Thyroid gland (tissue), 4 donors: ENCODE data around the gene CLEC3A. TPM values are rescaled to one million over a fixed set of nuclear protein-coding genes. Genes with fewer than 3 reads are reported as not detected.

Source experiments
- DNase-seq, 2 donors: peaks; one replicate each; pipeline ENCODE4 v3.0.0-alpha.2; 2019
- H3K27ac ChIP-seq, 3 donors: fragments of 200-600 bp; sonication (generic); 1 replicate in 2 of 3; 2 replicates in 1 of 3; pipeline ENCODE4 v1.5.1; 2016 to 2019; ENCODE audit warnings: mild to moderate bottlenecking in 1 of 3, moderate library complexity in 1 of 3
- H3K27me3 ChIP-seq: fragments of 200-600 bp; sonication (generic); one replicate; pipeline ENCODE4 v1.5.1; 2019
- H3K36me3 ChIP-seq, 2 donors: fragments of 200-600 bp; sonication (generic); one replicate each; pipeline ENCODE4 v1.5.1; 2016 to 2019
- H3K4me1 ChIP-seq, 2 donors: fragments of 200-600 bp; sonication (generic); one replicate each; pipeline ENCODE4 v1.5.1; 2017 to 2019
- H3K4me3 ChIP-seq, 3 donors: fragments of 200-600 bp; sonication (generic); replicated peaks in 1 of 3; 1 replicate in 2 of 3; 2 replicates in 1 of 3; pipeline ENCODE4 v1.5.1; 2016; ENCODE audit warnings: mild to moderate bottlenecking in 1 of 3
- H3K9me3 ChIP-seq: fragments of 200-600 bp; sonication (generic); one replicate; pipeline ENCODE4 v1.5.1; 2017
- POLR2A ChIP-seq, 2 donors: fragments of 450-650 bp; IDR thresholded peaks; one replicate each; pipeline ENCODE4 v1.6.1; 2017; ENCODE audit warnings: antibody characterized with exemption in 2 of 2, mild to moderate bottlenecking in 2 of 2, moderate library complexity in 1 of 2
- WGBS, 2 donors: methylation state at CpG; one replicate each; pipeline ENCODE4 v1.1.5; 2017; 5-methylcytosine and 5-hydroxymethylcytosine counted together
- intact Hi-C: fragments of 100-400 bp; cut with DNase I; formaldehyde crosslinking; loops from one replicate; pipeline ENCODE4 v1.15.1; 2023
- total RNA-seq, 4 donors: library from RNA; depleted of rRNA; stranded (reverse); fragments of >200 nt; gene quantifications; one replicate each; pipeline ENCODE4 v1.2.3, GENCODE V29; 2016
- TF ChIP-seq, protein P1 (sequence below), 6 experiments: fragments of 200-600 bp in 3 of 6; fragments of 450-650 bp in 3 of 6; sonication (generic) in 3 of 6; IDR thresholded peaks; one replicate each; pipeline ENCODE4 v1.5.1; 2016 to 2019; ENCODE audit warnings: antibody characterized with exemption in 6 of 6, mild to moderate bottlenecking in 2 of 6, inconsistent platforms in 1 of 6, moderate library complexity in 1 of 6

CLEC3A gene
- total RNA-seq, 4 donors from 2014 or later: not detected

DNA sequence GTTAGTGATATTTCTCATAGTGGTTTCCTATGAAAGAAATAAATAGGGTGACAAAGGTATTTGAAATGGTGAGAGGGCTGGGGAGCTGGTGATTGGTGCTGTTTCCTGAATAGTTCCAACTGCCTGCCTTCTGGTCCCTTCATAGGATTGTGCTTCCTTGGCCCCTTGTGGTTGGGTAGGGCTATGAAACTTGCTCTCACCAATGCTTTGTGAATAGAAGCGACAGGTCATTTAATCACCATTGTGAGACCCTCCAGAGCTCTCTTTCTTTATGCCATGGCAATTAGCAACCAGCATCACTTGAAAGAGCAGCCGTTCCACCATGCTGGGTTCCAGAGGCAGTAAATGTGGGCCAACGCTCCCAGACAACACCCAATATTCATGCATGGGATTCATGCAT, 53.5 kb downstream of the CLEC3A start:
- 74 to 93% methylated on average over 3 of the region's 3 CpGs for WGBS, 2 donors
- Histone ChIP-seq H3K4me1 (no peaks in the 10 kb centered on the region), H3K4me3 (no peak overlapping the region), H3K27me3 (no peaks in the 10 kb centered on the region), H3K9me3 (no peaks in the 10 kb centered on the region), H3K27ac (no peak overlapping the region), H3K36me3 (no peaks in the 10 kb centered on the region)
- TF ChIP-seq POLR2A (IDR thresholded peaks at IDR 0.05): no peak
- TF ChIP-seq, protein P1, sequence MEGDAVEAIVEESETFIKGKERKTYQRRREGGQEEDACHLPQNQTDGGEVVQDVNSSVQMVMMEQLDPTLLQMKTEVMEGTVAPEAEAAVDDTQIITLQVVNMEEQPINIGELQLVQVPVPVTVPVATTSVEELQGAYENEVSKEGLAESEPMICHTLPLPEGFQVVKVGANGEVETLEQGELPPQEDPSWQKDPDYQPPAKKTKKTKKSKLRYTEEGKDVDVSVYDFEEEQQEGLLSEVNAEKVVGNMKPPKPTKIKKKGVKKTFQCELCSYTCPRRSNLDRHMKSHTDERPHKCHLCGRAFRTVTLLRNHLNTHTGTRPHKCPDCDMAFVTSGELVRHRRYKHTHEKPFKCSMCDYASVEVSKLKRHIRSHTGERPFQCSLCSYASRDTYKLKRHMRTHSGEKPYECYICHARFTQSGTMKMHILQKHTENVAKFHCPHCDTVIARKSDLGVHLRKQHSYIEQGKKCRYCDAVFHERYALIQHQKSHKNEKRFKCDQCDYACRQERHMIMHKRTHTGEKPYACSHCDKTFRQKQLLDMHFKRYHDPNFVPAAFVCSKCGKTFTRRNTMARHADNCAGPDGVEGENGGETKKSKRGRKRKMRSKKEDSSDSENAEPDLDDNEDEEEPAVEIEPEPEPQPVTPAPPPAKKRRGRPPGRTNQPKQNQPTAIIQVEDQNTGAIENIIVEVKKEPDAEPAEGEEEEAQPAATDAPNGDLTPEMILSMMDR (IDR thresholded peaks at IDR 0.05): no peak
- DNase-seq: no peak
- intact Hi-C loops: no loop called here

DNA sequence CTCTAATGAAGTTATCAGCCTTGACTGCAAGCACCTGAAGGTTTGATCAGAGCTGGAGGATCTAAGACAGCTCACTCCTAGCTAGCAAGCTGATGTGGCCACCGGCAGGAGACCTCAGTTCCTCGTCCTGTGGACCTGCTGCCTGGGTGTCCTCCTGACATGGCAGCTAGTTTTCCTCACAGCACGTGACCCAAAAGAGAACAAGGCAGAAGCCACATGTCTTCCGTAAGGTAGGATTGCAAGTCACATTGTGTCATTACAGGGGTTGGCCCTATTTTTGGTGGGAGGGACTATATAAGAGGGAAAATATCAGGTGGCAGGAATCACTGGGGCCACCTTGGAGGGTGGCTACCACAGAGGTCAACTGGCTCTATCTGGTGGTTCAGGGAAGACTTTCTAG, 59.0 kb downstream of the CLEC3A start:
- H3K9me3 ChIP-seq: no peaks in the 10 kb centered on the region
- H3K4me3 ChIP-seq: no peak overlapping the region
- H3K27ac ChIP-seq: no peak overlapping the region
- H3K27me3 ChIP-seq: no peaks in the 10 kb centered on the region
- no peak for TF ChIP-seq POLR2A (IDR thresholded peaks at IDR 0.05)
- TF ChIP-seq, protein P1 (IDR thresholded peaks at IDR 0.05): no peak
- no peaks in the 10 kb centered on the region for H3K4me1 ChIP-seq
- WGBS, 2 donors: 92 to 93% methylated on average over 3 to 4 of the region's 4 CpGs
- intact Hi-C loops: no loop called here
- no peak for DNase-seq
- no peaks in the 10 kb centered on the region for H3K36me3 ChIP-seq

Other genes starting within 250 kb of the CLEC3A start
- 10 to 100 TPM in 1 of 4 donors, 1 to 10 TPM in 3; 1.9 to 29.7 (median 9.2) TPM for gene VAT1L, start 234.0 kb upstream of the CLEC3A start, total RNA-seq
- 100 to 1,000 TPM; 135 to 209 (median 159) TPM for gene WWOX, start 77.1 kb downstream of the CLEC3A start, total RNA-seq